ENCODE data around the gene S100PBP. TPM values are rescaled to one million over a fixed set of nuclear protein-coding genes. Genes with fewer than 3 reads are reported as not detected.

S100PBP gene
- total RNA-seq, result 15.6 and 18.3 TPM in 2 replicates

GRCh38 chr1:32817159-32817814 lies at the start of gene S100PBP, which contains the start of gene YARS1:
Gene S100PBP, plus strand, starts transcription at chr1:32817653. Its CDS starts 8,447 bp downstream, at chr1:32826100.
Gene YARS1, minus strand, starts transcription at chr1:32817358. Its CDS starts 114 bp downstream, at chr1:32817244.

GRCh38 chr1:32870615-32871363 lies 53.3 kb downstream of the S100PBP start, which contains the start of gene FNDC5:
Gene FNDC5, minus strand, starts transcription at chr1:32870912.

GRCh38 chr1:32886004-32886827 lies 68.8 kb downstream of the S100PBP start, which contains the start of gene HPCA:
Gene HPCA, plus strand, starts transcription at chr1:32886491. Its CDS starts 2,408 bp downstream, at chr1:32888899.

GRCh38 chr1:32900956-32901822 lies 83.7 kb downstream of the S100PBP start, which contains the start of gene TMEM54:
Gene TMEM54, minus strand, starts transcription at chr1:32901389. Its CDS starts 151 bp downstream, at chr1:32901238.

Other genes with a start within 250 kb of the S100PBP start
- gene ZBTB8OS, start 167.1 kb upstream of the S100PBP start, total RNA-seq, result 31.7 and 34.5 TPM in 2 replicates
- 180 and 207 TPM in 2 replicates for gene RBBP4, start 166.4 kb upstream of the S100PBP start, total RNA-seq
- 13.9 and 18.1 TPM in 2 replicates for gene SYNC, start 114.9 kb upstream of the S100PBP start, total RNA-seq
- 53.0 and 55.7 TPM in 2 replicates for gene YARS1, start 295 bp upstream of the S100PBP start, total RNA-seq
- under 0.01 and 0.17 TPM in 2 replicates for gene FNDC5, start 53.3 kb downstream of the S100PBP start, total RNA-seq
- gene HPCA, start 68.8 kb downstream of the S100PBP start, total RNA-seq, result not detected in 2 replicates
- 9.1 and 10.2 TPM in 2 replicates for gene TMEM54, start 83.7 kb downstream of the S100PBP start, total RNA-seq
- gene RNF19B, start 147.2 kb downstream of the S100PBP start, total RNA-seq, result 10.7 and 12.1 TPM in 2 replicates
- 69.0 and 74.4 TPM in 2 replicates for gene AK2, start 219.2 kb downstream of the S100PBP start, total RNA-seq

Measured in dermis lymphatic vessel endothelial cell (primary cell).